MM.1S (cell line): ENCODE results near the gene DEFB124.
"Not testable (repeated sequence)": the region's sequence is repeated elsewhere in the genome, so short reads cannot be mapped to it uniquely, and the experiment has no call there.

Source experiments
- DNase-seq: peaks from one replicate; pipeline ENCODE4 v3.0.0-alpha.2; 2015
- H2AFZ ChIP-seq: fragments of 300-600 bp; sonication (generic); 2 replicates; pipeline ENCODE4 v1.6.0; 2016; ENCODE audit warnings: antibody characterized with exemption, low read length
- H3F3A ChIP-seq: fragments of 300-600 bp; sonication (generic); 2 replicates; pipeline ENCODE4 v1.6.1; 2016; ENCODE audit warnings: mild to moderate bottlenecking, antibody characterized with exemption, low read length, moderate library complexity, mixed read lengths; ENCODE audit not compliant: insufficient read depth
- H3K27ac ChIP-seq: fragments of 300-600 bp; sonication (generic); 2 replicates; pipeline ENCODE4 v1.5.1; 2016; ENCODE audit warnings: mild to moderate bottlenecking, low read length
- H3K27me3 ChIP-seq: fragments of 300-600 bp; sonication (generic); replicated peaks from 2 replicates; pipeline ENCODE4 v1.6.0; 2016; ENCODE audit warnings: low read length; ENCODE audit not compliant: insufficient read depth
- H3K36me3 ChIP-seq: fragments of 300-600 bp; sonication (generic); replicated peaks from 2 replicates; pipeline ENCODE4 v1.6.1; 2016; ENCODE audit warnings: mild to moderate bottlenecking, low read length, mixed read lengths; ENCODE audit not compliant: insufficient read depth
- H3K4me1 ChIP-seq: fragments of 300-600 bp; sonication (generic); 2 replicates; pipeline ENCODE4 v1.6.1; 2016; ENCODE audit warnings: low read length, mixed read lengths
- H3K4me2 ChIP-seq: fragments of 300-600 bp; sonication (generic); 2 replicates; pipeline ENCODE4 v1.6.0; 2016; ENCODE audit warnings: low read depth, low read length
- H3K4me3 ChIP-seq: fragments of 300-600 bp; sonication (generic); 2 replicates; pipeline ENCODE4 v1.5.1; 2016; ENCODE audit warnings: low read length, mixed read lengths
- H3K79me2 ChIP-seq: fragments of 300-600 bp; sonication (generic); 2 replicates; pipeline ENCODE4 v1.6.1; 2016; ENCODE audit warnings: mixed run types, low read length, mixed read lengths
- H3K9ac ChIP-seq: fragments of 300-600 bp; sonication (generic); 2 replicates; pipeline ENCODE4 v1.6.1; 2016; ENCODE audit warnings: low read length, mixed read lengths
- H3K9me2 ChIP-seq: fragments of 300-600 bp; sonication (generic); replicated peaks from 2 replicates; pipeline ENCODE4 v1.6.1; 2016; ENCODE audit warnings: mild to moderate bottlenecking, low read length, mixed read lengths; ENCODE audit not compliant: insufficient read depth
- H3K9me3 ChIP-seq: fragments of 300-600 bp; sonication (generic); replicated peaks from 2 replicates; pipeline ENCODE4 v1.6.1; 2016; ENCODE audit warnings: mild to moderate bottlenecking, low read length, mixed read lengths; ENCODE audit not compliant: insufficient read depth
- H4K20me1 ChIP-seq: fragments of 300-600 bp; sonication (generic); 2 replicates; pipeline ENCODE4 v1.6.1; 2016; ENCODE audit warnings: mild to moderate bottlenecking, low read length, moderate library complexity, mixed read lengths; ENCODE audit not compliant: insufficient read depth
- EZH2 ChIP-seq: fragments of 300-600 bp; sonication (generic); optimal IDR thresholded peaks from 2 replicates; pipeline ENCODE3; 2017; ENCODE audit warnings: low read depth, mild to moderate bottlenecking, antibody characterized with exemption, low read length, mixed read lengths
- EZH2phosphoT487 ChIP-seq: fragments of 300-600 bp; sonication (generic); IDR thresholded peaks from 2 replicates; pipeline ENCODE4 v1.6.1; 2018; ENCODE audit warnings: antibody characterized with exemption, low read length
- TF ChIP-seq, protein P1 (sequence below): fragments of 300-600 bp; sonication (generic); IDR thresholded peaks from 2 replicates; pipeline ENCODE4 v1.5.1; 2016; ENCODE audit warnings: antibody characterized with exemption, low read length, mixed read lengths

DEFB124 gene

GRCh38 chr20:31446084-31446819, 28.7 kb downstream of the DEFB124 start:
- H3K27ac ChIP-seq, result no peak overlapping the region
- H3K9me3 ChIP-seq, result no peaks in the 10 kb centered on the region
- DNase-seq, result no peak
- no peaks in the 10 kb centered on the region for H3K4me1 ChIP-seq
- no peaks in the 10 kb centered on the region for H3F3A ChIP-seq
- no peaks in the 10 kb centered on the region for H4K20me1 ChIP-seq
- no peaks in the 10 kb centered on the region for H3K9me2 ChIP-seq
- no peak overlapping the region for H3K4me3 ChIP-seq
- H3K36me3 ChIP-seq, result no peaks in the 10 kb centered on the region
- TF ChIP-seq, protein P1, sequence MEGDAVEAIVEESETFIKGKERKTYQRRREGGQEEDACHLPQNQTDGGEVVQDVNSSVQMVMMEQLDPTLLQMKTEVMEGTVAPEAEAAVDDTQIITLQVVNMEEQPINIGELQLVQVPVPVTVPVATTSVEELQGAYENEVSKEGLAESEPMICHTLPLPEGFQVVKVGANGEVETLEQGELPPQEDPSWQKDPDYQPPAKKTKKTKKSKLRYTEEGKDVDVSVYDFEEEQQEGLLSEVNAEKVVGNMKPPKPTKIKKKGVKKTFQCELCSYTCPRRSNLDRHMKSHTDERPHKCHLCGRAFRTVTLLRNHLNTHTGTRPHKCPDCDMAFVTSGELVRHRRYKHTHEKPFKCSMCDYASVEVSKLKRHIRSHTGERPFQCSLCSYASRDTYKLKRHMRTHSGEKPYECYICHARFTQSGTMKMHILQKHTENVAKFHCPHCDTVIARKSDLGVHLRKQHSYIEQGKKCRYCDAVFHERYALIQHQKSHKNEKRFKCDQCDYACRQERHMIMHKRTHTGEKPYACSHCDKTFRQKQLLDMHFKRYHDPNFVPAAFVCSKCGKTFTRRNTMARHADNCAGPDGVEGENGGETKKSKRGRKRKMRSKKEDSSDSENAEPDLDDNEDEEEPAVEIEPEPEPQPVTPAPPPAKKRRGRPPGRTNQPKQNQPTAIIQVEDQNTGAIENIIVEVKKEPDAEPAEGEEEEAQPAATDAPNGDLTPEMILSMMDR, result no peak
- TF ChIP-seq EZH2 (no peak), EZH2phosphoT487 (no peak)
- no peak overlapping the region for H3K4me2 ChIP-seq
- H2AFZ ChIP-seq, result no peak overlapping the region
- no peak overlapping the region for H3K9ac ChIP-seq
- no peaks in the 10 kb centered on the region for H3K27me3 ChIP-seq
- H3K79me2 ChIP-seq, result no peaks in the 10 kb centered on the region

DNA sequence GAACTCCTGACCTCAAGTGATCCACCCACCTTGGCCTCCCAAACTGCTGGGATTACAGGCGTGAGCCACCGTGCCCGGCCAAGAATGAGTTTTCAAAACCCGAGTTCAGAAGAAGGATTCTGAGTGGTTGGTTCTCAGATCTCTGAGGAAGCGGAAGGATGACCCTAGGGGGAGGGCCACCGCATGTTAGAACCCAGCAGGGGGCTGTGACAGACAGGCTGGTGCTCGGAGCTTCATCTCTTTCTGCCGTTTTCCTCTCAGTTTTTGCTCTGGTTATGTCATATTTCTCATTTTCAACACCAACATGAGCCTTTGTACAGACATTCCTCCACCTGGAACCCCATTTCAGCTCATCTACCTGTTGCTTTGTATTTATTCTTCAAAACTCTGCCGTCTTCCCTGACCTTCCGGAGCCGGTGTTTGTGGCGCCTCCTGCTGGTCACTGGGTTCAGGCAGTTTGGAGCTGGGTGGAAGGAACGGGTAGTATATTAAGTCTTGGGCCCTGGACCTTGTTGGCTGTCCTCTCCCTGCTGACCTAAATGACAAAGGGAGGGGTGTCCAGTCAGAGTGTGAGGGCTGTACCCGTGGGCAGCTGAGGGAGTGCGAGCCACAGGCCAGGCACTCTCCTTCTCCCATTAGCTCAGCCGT, 34.8 kb downstream of the DEFB124 start, which contains the start of gene DEFB123:
TSS of gene DEFB123 (plus strand) at position 621 of the 648 bp plus-strand sequence. CDS start 67 bp downstream, outside the sequence.
- TF ChIP-seq, protein P1, result peak; percentile 32
- TF ChIP-seq EZH2phosphoT487 (no peak), EZH2 (no peak)
- Histone ChIP-seq H3K27me3 (no peaks in the 10 kb centered on the region), H3K4me1 (no peaks in the 10 kb centered on the region), H3K36me3 (no peaks in the 10 kb centered on the region), H3K9me2 (no peaks in the 10 kb centered on the region), H3K4me3 (no peak within 1 kb of the TSS), H4K20me1 (no peaks in the 10 kb centered on the region), H3K4me2 (no peak within 1 kb of the TSS), H3K9me3 (no peaks in the 10 kb centered on the region), H3F3A (no peaks in the 10 kb centered on the region), H3K79me2 (no peaks in the 10 kb centered on the region), H2AFZ (no peak within 1 kb of the TSS), H3K9ac (no peak within 1 kb of the TSS), H3K27ac (no peak within 1 kb of the TSS)
- DNase-seq, result no peak

DNA sequence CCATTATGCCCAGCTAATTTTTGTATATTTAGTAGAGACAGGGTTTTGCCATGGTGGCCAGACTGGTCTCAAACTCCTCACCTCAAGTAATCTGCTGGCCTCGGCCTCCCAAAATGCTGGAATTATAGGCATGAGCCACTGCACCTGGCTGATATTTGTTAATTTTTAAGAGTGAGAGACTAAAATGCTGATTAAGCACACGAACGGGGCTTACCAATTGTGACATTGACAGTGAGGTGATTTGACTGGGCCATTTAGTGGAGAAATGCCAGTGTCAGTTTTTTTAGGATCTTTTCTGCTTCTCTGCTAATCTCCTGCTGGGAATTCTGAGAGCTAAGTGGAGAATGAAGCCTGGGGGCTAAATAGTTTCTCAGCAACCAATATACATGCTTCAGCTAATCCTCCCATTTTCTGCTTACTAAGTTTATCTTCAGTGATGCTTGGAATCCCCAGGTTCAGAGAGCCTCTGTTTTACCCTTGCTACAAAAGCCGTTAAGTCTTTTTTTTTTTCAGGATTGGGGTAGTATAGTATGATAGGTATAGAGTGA, 44.3 kb downstream of the DEFB124 start:
- Histone ChIP-seq H3K4me1 (no peaks in the 10 kb centered on the region), H3K36me3 (no peaks in the 10 kb centered on the region), H3K9ac (no peak overlapping the region), H2AFZ (no peak overlapping the region), H3K4me3 (no peak overlapping the region), H3K9me3 (no peaks in the 10 kb centered on the region), H3K27ac (no peak overlapping the region), H3F3A (no peaks in the 10 kb centered on the region), H4K20me1 (no peaks in the 10 kb centered on the region), H3K9me2 (no peaks in the 10 kb centered on the region), H3K4me2 (no peak overlapping the region), H3K27me3 (no peaks in the 10 kb centered on the region), H3K79me2 (no peaks in the 10 kb centered on the region)
- DNase-seq, result no peak
- TF ChIP-seq, protein P1, result no peak
- TF ChIP-seq EZH2 (no peak), EZH2phosphoT487 (no peak)

DNA sequence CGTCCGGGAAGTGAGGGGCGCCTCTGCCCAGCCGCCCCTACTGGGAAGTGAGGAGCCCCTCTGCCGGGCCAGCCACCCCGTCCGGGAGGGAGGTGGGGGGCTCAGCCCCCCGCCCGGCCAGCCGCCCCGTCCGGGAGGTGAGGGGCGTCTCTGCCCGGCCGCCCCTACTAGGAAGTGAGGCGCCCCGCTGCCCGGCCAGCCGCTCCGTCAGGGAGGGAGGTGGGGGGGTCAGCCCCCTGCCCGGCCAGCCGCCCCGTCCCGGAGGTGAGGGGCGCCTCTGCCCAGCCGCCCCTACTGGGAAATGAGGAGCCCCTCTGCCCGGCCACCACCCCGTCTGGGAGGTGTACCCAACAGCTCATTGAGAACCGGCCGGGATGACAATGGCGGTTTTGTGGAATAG, 47.4 kb downstream of the DEFB124 start:
- not testable (repeated sequence) for H2AFZ ChIP-seq, H3K4me3 ChIP-seq, H4K20me1 ChIP-seq, DNase-seq, H3K36me3 ChIP-seq, H3K4me1 ChIP-seq, H3K79me2 ChIP-seq, H3K9ac ChIP-seq, H3K9me2 ChIP-seq, H3K4me2 ChIP-seq, H3F3A ChIP-seq, H3K27me3 ChIP-seq, H3K27ac ChIP-seq, H3K9me3 ChIP-seq

DNA sequence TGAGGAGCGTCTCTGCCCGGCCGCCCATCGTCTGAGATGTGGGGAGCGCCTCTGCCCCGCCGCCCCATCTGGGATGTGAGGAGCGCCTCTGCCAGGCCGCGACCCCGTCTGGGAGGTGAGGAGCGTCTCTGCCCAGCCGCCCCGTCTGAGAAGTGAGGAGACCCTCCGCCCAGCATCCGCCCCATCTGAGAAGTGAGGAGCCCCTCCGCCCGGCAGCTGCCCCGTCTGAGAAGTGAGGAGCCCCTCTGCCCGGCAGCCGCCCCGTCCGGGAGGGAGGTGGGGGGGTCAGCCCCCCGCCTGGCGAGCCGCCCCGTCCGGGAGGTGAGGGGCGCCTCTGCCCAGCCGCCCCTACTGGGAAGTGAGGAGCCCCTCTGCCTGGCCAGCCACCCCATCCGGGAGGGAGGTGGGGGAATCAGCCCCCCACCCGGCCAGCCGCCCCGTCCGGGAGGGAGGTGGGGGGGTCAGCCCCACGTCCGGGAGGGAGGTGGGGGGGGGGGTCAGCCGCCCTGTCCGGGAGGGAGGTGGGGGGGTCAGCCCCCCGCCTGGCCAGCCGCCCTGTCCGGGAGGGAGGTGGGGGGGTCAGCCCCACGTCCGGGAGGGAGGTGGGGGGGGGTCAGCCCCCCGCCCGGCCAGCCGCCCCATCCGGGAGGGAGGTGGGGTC, 47.9 kb downstream of the DEFB124 start:
- not testable (repeated sequence) for H3K9me2 ChIP-seq, H3F3A ChIP-seq, H3K27me3 ChIP-seq, H3K4me2 ChIP-seq, H4K20me1 ChIP-seq, H3K9ac ChIP-seq, H3K36me3 ChIP-seq, H2AFZ ChIP-seq, H3K27ac ChIP-seq, DNase-seq, H3K79me2 ChIP-seq, H3K9me3 ChIP-seq, H3K4me3 ChIP-seq, H3K4me1 ChIP-seq
